ENCODE data around the gene INPP5B. TPM values are rescaled to one million over a fixed set of nuclear protein-coding genes. Genes with fewer than 3 reads are reported as not detected.

INPP5B gene
- total and polyA plus RNA-seq, 10 of the 15 experiments (the other 5 are each of a cell fraction or from before 2014, with no cell fraction given), result 10.9 to 54.4 (median 26.9) TPM

DNA sequence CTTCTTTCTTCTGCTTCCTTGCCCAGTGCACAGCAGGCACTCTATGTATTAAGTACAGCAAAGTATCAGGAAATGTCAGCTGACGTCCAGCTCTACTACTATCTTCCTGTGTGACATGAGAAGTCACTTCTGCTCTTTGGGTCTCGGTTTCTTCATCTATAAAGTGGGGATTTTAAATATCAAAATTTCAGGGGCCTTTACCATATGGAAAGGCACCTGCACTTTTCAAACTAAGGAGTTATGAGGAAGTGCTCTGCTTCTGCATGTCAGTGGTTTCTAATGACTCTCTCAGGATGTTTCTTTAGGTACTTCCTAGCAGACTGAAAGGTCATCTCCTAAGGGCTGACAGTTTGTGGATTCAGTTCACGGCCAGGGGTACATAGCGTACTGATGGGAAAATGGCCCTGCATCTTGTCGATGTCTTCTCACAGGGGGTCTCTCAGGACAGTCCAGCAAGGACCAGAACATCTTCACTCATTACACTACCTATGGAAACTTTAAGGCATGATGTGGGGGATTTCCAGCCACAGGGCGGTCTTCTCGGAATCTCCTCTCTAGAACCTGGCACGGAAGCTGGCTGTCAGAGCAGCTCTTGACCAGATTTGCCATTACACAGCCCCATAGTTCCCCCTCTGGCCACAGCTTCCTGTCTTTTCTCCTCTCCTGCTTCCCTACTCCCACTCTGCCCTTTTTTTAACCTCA, 45.5 kb downstream of the INPP5B start (continued):
- TF ChIP-seq PML (IDR thresholded peaks at IDR 0.05; ENCODE audit: low read length) (no peak), ZNF384 (IDR thresholded peaks at IDR 0.05; ENCODE audit: borderline replicate concordance, low read depth, low read length) (no peak), MYB (IDR thresholded peaks at IDR 0.05; ENCODE audit: borderline replicate concordance, low read depth, low read length) (no peak), ESRRA (IDR thresholded peaks at IDR 0.05; ENCODE audit: low read length) (no peak), ZNF24 (IDR thresholded peaks at IDR 0.05) (0 out of 2 replicates have a peak, but pooled peaks have one; percentile 8), LARP7 (IDR thresholded peaks at IDR 0.05) (no peak; the same call in 1 of the 2 replicates), RELA (IDR thresholded peaks at IDR 0.05; ENCODE audit: borderline replicate concordance, partially characterized antibody) (peak; percentile 81), IKZF2 (IDR thresholded peaks at IDR 0.05) (peak; percentile 94 to 95), KAT2A (conservative IDR thresholded peaks at IDR 0.05; ENCODE audit: control insufficient read depth, low read depth, low read length) (no peak), RB1 (IDR thresholded peaks at IDR 0.05; ENCODE audit: borderline replicate concordance) (no peak), BRCA1 (IDR thresholded peaks at IDR 0.05; ENCODE audit: low read depth, low read length) (no peak), DPF2 (IDR thresholded peaks at IDR 0.05) (peak; percentile 75), TCF12 (IDR thresholded peaks at IDR 0.05; ENCODE audit: low read depth, low read length) (0 out of 2 replicates have a peak, but pooled peaks have one; percentile 53), SIX5 (IDR thresholded peaks at IDR 0.05; ENCODE audit: low read depth, low read length, severe bottlenecking) (no peak), BCL11A (IDR thresholded peaks at IDR 0.05; ENCODE audit: low read depth, low read length) (peak; percentile 76; the same call in 1 of the 2 replicates), SPI1 (IDR thresholded peaks at IDR 0.05; ENCODE audit: borderline replicate concordance, insufficient read depth, low read depth, low read length) (peak; percentile 88), IKZF1 (conservative IDR thresholded peaks at IDR 0.05) (peak; percentile 96), BHLHE40 (IDR thresholded peaks at IDR 0.05; ENCODE audit: borderline replicate concordance in 1 of 2, low read depth in 2 of 2, low read length in 1 of 2) (0 out of 4 replicates have a peak, but pooled peaks of 1 of the 2 experiments have one; percentile 28), NBN (IDR thresholded peaks at IDR 0.05) (0 out of 2 replicates have a peak, but pooled peaks have one; percentile 23), BMI1 (IDR thresholded peaks at IDR 0.05; ENCODE audit: borderline replicate concordance) (0 out of 2 replicates have a peak, but pooled peaks have one; percentile 20)
- TF ChIP-seq, protein P1, sequence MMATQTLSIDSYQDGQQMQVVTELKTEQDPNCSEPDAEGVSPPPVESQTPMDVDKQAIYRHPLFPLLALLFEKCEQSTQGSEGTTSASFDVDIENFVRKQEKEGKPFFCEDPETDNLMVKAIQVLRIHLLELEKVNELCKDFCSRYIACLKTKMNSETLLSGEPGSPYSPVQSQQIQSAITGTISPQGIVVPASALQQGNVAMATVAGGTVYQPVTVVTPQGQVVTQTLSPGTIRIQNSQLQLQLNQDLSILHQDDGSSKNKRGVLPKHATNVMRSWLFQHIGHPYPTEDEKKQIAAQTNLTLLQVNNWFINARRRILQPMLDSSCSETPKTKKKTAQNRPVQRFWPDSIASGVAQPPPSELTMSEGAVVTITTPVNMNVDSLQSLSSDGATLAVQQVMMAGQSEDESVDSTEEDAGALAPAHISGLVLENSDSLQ (IDR thresholded peaks at IDR 0.05), result peak; percentile 69
- TF ChIP-seq, protein P2, sequence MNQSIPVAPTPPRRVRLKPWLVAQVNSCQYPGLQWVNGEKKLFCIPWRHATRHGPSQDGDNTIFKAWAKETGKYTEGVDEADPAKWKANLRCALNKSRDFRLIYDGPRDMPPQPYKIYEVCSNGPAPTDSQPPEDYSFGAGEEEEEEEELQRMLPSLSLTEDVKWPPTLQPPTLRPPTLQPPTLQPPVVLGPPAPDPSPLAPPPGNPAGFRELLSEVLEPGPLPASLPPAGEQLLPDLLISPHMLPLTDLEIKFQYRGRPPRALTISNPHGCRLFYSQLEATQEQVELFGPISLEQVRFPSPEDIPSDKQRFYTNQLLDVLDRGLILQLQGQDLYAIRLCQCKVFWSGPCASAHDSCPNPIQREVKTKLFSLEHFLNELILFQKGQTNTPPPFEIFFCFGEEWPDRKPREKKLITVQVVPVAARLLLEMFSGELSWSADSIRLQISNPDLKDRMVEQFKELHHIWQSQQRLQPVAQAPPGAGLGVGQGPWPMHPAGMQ (IDR thresholded peaks at IDR 0.05; ENCODE audit: borderline replicate concordance), result no peak
- TF ChIP-seq, protein P3, sequence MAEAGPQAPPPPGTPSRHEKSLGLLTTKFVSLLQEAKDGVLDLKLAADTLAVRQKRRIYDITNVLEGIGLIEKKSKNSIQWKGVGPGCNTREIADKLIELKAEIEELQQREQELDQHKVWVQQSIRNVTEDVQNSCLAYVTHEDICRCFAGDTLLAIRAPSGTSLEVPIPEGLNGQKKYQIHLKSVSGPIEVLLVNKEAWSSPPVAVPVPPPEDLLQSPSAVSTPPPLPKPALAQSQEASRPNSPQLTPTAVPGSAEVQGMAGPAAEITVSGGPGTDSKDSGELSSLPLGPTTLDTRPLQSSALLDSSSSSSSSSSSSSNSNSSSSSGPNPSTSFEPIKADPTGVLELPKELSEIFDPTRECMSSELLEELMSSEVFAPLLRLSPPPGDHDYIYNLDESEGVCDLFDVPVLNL (IDR thresholded peaks at IDR 0.05; ENCODE audit: low read depth, low read length), result no peak
- TF ChIP-seq, protein P4, sequence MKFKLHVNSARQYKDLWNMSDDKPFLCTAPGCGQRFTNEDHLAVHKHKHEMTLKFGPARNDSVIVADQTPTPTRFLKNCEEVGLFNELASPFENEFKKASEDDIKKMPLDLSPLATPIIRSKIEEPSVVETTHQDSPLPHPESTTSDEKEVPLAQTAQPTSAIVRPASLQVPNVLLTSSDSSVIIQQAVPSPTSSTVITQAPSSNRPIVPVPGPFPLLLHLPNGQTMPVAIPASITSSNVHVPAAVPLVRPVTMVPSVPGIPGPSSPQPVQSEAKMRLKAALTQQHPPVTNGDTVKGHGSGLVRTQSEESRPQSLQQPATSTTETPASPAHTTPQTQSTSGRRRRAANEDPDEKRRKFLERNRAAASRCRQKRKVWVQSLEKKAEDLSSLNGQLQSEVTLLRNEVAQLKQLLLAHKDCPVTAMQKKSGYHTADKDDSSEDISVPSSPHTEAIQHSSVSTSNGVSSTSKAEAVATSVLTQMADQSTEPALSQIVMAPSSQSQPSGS (IDR thresholded peaks at IDR 0.05; ENCODE audit: low read length), result peak; percentile 52
